DMS114 treated with DMSO at 0.1 percent for 48 hours (cell line): Measurements from ENCODE around the gene DNAJC7.
"Not testable (repeated sequence)": the region's sequence is repeated elsewhere in the genome, so short reads cannot be mapped to it uniquely, and the experiment has no call there.

ENCODE experiments used
- DNase-seq: peaks from one replicate; lab custom pipeline; 2025; ENCODE audit not compliant: unreplicated experiment; lab: John Stamatoyannopoulos, UW

DNAJC7 gene

GRCh38 chr17:42013740-42014139 is 3.5 kb downstream of the DNAJC7 start:
- DNase-seq = not testable (repeated sequence)

GRCh38 chr17:42012363-42012762 is 4.9 kb downstream of the DNAJC7 start:
- not testable (repeated sequence) for DNase-seq

- no peak for DNase-seq
Observed at GRCh38 chr17:42010898-42011516, 6.2 kb downstream of the DNAJC7 start.

GRCh38 chr17:42010266-42010680 is 7.0 kb downstream of the DNAJC7 start:
- not testable (repeated sequence) for DNase-seq

GRCh38 chr17:42009170-42009569 is 8.1 kb downstream of the DNAJC7 start:
- no peak for DNase-seq

GRCh38 chr17:42005166-42005565 is 12.1 kb downstream of the DNAJC7 start:
- no peak for DNase-seq

GRCh38 chr17:42002792-42003301 is 14.4 kb downstream of the DNAJC7 start:
- no peak for DNase-seq

- DNase-seq = no peak
Observed at GRCh38 chr17:42002175-42002791, 15.0 kb downstream of the DNAJC7 start.

- no peak for DNase-seq
Observed at GRCh38 chr17:42001729-42002128, 15.5 kb downstream of the DNAJC7 start.

GRCh38 chr17:42000413-42001133 is 16.7 kb downstream of the DNAJC7 start:
- DNase-seq = no peak

GRCh38 chr17:41998497-41998896 is 18.7 kb downstream of the DNAJC7 start:
- DNase-seq = no peak

GRCh38 chr17:41996855-41997164 is 20.4 kb downstream of the DNAJC7 start:
- no peak for DNase-seq

- no peak for DNase-seq
Observed at GRCh38 chr17:41992576-41992975, 24.7 kb downstream of the DNAJC7 start.

GRCh38 chr17:41989702-41990419 is 27.4 kb downstream of the DNAJC7 start:
- no peak for DNase-seq

- DNase-seq = no peak
Observed at GRCh38 chr17:41988418-41988817, 28.8 kb downstream of the DNAJC7 start.

GRCh38 chr17:41987642-41988041 is 29.6 kb downstream of the DNAJC7 start:
- DNase-seq = no peak

- no peak for DNase-seq
Observed at GRCh38 chr17:41986634-41987033, 30.6 kb downstream of the DNAJC7 start.

- no peak for DNase-seq
Observed at GRCh38 chr17:41985919-41986318, 31.3 kb downstream of the DNAJC7 start.

GRCh38 chr17:41984454-41984853 is 32.8 kb downstream of the DNAJC7 start:
- DNase-seq = no peak

- DNase-seq = no peak
Observed at GRCh38 chr17:41982026-41982760, 35.0 kb downstream of the DNAJC7 start.

GRCh38 chr17:41977991-41978390 is 39.2 kb downstream of the DNAJC7 start:
- no peak for DNase-seq
